Breast epithelium (tissue), 4 donors: ENCODE results near the gene TMEM91. TPM values are rescaled to one million over a fixed set of nuclear protein-coding genes. Genes with fewer than 3 reads are reported as not detected.
A peak's percentile ranks its signal among the peaks of the same experiment; 100 is the strongest.

ENCODE experiments used
- DNase-seq, 2 donors: peaks; one replicate each; pipeline ENCODE4 v3.0.0-alpha.2; 2019; ENCODE audit warnings: low spot score in 2 of 2
- H3K27ac ChIP-seq, 2 donors: fragments of 200-600 bp; sonication (generic) in 1 of 2; one replicate each; pipeline ENCODE4 v1.5.1; 2016 to 2019; ENCODE audit warnings: mild to moderate bottlenecking in 1 of 2
- H3K27me3 ChIP-seq, 2 donors: fragments of 200-600 bp; sonication (generic) in 1 of 2; one replicate each; pipeline versions ENCODE4 v1.5.1 to v1.6.0; 2017 to 2019; ENCODE audit warnings: control low read depth in 1 of 2, mild to moderate bottlenecking in 1 of 2
- H3K36me3 ChIP-seq: fragments of 200-600 bp; one replicate; pipeline ENCODE4 v1.5.1; 2019
- H3K4me1 ChIP-seq, 2 donors: fragments of 200-600 bp; sonication (generic); one replicate each; pipeline ENCODE4 v1.5.1; 2016 to 2019; ENCODE audit warnings: control low read depth in 1 of 2
- H3K4me3 ChIP-seq, 3 donors: fragments of 200-600 bp; sonication (generic); 1 replicate in 2 of 3; 2 replicates in 1 of 3; pipeline ENCODE4 v1.5.1; 2016 to 2019; ENCODE audit warnings: mild to moderate bottlenecking in 3 of 3, moderate library complexity in 2 of 3
- H3K9me3 ChIP-seq, 2 donors: fragments of 200-600 bp; sonication (generic) in 1 of 2; one replicate each; pipeline ENCODE4 v1.5.1; 2016 to 2019; ENCODE audit warnings: control low read depth in 1 of 2
- CTCF ChIP-seq, 3 donors: fragments of 450-650 bp; IDR thresholded peaks; one replicate each; pipeline ENCODE4 v1.5.1; 2016 to 2017; ENCODE audit warnings: antibody characterized with exemption in 3 of 3, mild to moderate bottlenecking in 3 of 3, moderate library complexity in 3 of 3
- POLR2A ChIP-seq: fragments of 450-650 bp; IDR thresholded peaks from one replicate; pipeline ENCODE4 v1.6.1; 2016; ENCODE audit warnings: antibody characterized with exemption, mild to moderate bottlenecking, moderate library complexity
- POLR2AphosphoS5 ChIP-seq, 3 donors: sonication (generic); formaldehyde crosslinking; IDR thresholded peaks; one replicate each; pipeline ENCODE4 v1.6.1; 2017; ENCODE audit warnings: antibody characterized with exemption in 3 of 3
- intact Hi-C: fragments of 100-400 bp; cut with DNase I; formaldehyde crosslinking; loops from one replicate; pipeline ENCODE4 v1.15.1; 2023; ENCODE audit warnings: low total_unique reads
- total RNA-seq, 3 donors: library from RNA; depleted of rRNA; stranded (reverse); fragments of >200 nt; gene quantifications; one replicate each; pipeline ENCODE4 v1.1.0, GENCODE V29; 2016

The TMEM91 gene
- total RNA-seq, 3 donors from 2014 or later: 15.7 to 29.2 (median 17.0) TPM

GRCh38 chr19:41401483-41401882 lies 25.1 kb downstream of the TMEM91 start:
- intact Hi-C loops: no loop called here

GRCh38 chr19:41402010-41402409 lies 25.7 kb downstream of the TMEM91 start:
- peaks cover 0 to 9% of the 10 kb centered on the region in 2 donors for H3K4me1 ChIP-seq
- H3K9me3 ChIP-seq: no peaks in the 10 kb centered on the region
- TF ChIP-seq CTCF (IDR thresholded peaks at IDR 0.05): no peak
- no peak for TF ChIP-seq POLR2AphosphoS5 (IDR thresholded peaks at IDR 0.05)
- TF ChIP-seq POLR2A: no peak

More at GRCh38 chr19:41401483-41401882, 25.1 kb downstream of the TMEM91 start:
- DNase-seq: no peak
- Histone ChIP-seq H3K4me1 (peaks cover 0 to 9% of the 10 kb centered on the region in 2 donors), H3K36me3 (no peaks in the 10 kb centered on the region), H3K27me3 (no peaks in the 10 kb centered on the region), H3K4me3 (no peak overlapping the region), H3K9me3 (no peaks in the 10 kb centered on the region), H3K27ac (no peak overlapping the region)
- TF ChIP-seq CTCF (IDR thresholded peaks at IDR 0.05) (no peak), POLR2AphosphoS5 (IDR thresholded peaks at IDR 0.05) (no peak), POLR2A (no peak)

GRCh38 chr19:41403181-41403970 lies 27.0 kb downstream of the TMEM91 start:
- Histone ChIP-seq H3K9me3 (no peaks in the 10 kb centered on the region), H3K4me1 (peaks cover 0 to 8% of the 10 kb centered on the region in 2 donors), H3K27me3 (no peaks in the 10 kb centered on the region), H3K36me3 (no peaks in the 10 kb centered on the region), H3K27ac (no peak overlapping the region), H3K4me3 (no peak overlapping the region)
- intact Hi-C loops: no loop called here
- DNase-seq: no peak
- no peak for TF ChIP-seq POLR2AphosphoS5 (IDR thresholded peaks at IDR 0.05)
- no peak for TF ChIP-seq POLR2A

More at GRCh38 chr19:41402010-41402409, 25.7 kb downstream of the TMEM91 start:
- no peaks in the 10 kb centered on the region for H3K36me3 ChIP-seq
- no peak overlapping the region for H3K4me3 ChIP-seq
- H3K27ac ChIP-seq: peak overlapping the region in 1 of 2 donors; percentile 4
- DNase-seq: no peak
- intact Hi-C loops: no loop called here
- no peaks in the 10 kb centered on the region for H3K27me3 ChIP-seq

GRCh38 chr19:41405776-41406175 lies 29.4 kb downstream of the TMEM91 start:
- no peak for TF ChIP-seq CTCF (IDR thresholded peaks at IDR 0.05)
- TF ChIP-seq POLR2A: no peak
- no peak for TF ChIP-seq POLR2AphosphoS5 (IDR thresholded peaks at IDR 0.05)
- Histone ChIP-seq H3K36me3 (no peaks in the 10 kb centered on the region), H3K4me1 (peaks cover 0 to 7% of the 10 kb centered on the region in 2 donors), H3K4me3 (no peak overlapping the region), H3K27ac (no peak overlapping the region), H3K27me3 (no peaks in the 10 kb centered on the region), H3K9me3 (no peaks in the 10 kb centered on the region)
- intact Hi-C loops: no loop called here
- DNase-seq: no peak

GRCh38 chr19:41407271-41407670 lies 30.9 kb downstream of the TMEM91 start:
- intact Hi-C loops: no loop called here
- Histone ChIP-seq H3K36me3 (no peaks in the 10 kb centered on the region), H3K27me3 (no peaks in the 10 kb centered on the region), H3K4me1 (peaks cover 0 to 11% of the 10 kb centered on the region in 2 donors), H3K4me3 (no peak overlapping the region), H3K9me3 (no peaks in the 10 kb centered on the region), H3K27ac (no peak overlapping the region)
- DNase-seq: no peak
- no peak for TF ChIP-seq CTCF (IDR thresholded peaks at IDR 0.05)
